Panc1 (cell line): ENCODE data around the gene GLS.

Source experiments
- CTCF ChIP-seq: fragments of 450-650 bp; IDR thresholded peaks from 2 replicates; pipeline ENCODE4 v1.5.1; 2017; ENCODE audit warnings: mild to moderate bottlenecking
- POLR2AphosphoS5 ChIP-seq: IDR thresholded peaks from 2 replicates; pipeline ENCODE4 v1.6.1; 2012; ENCODE audit warnings: mild to moderate bottlenecking, low read depth, low read length, moderate library complexity
- REST ChIP-seq, 2 experiments: IDR thresholded peaks; 2 replicates each; pipeline ENCODE4 v1.6.1; 2011 to 2012; ENCODE audit warnings: low read depth in 2 of 2, control low read depth in 1 of 2, low read length in 1 of 2, mild to moderate bottlenecking in 1 of 2, moderate library complexity in 1 of 2; ENCODE audit not compliant: insufficient read depth in 1 of 2
- SIN3A ChIP-seq: IDR thresholded peaks from 2 replicates; pipeline ENCODE4 v1.6.1; 2012; ENCODE audit warnings: low read depth, mild to moderate bottlenecking, low read length, moderate library complexity, borderline replicate concordance; ENCODE audit not compliant: insufficient read depth
- TCF7L2 ChIP-seq: IDR thresholded peaks from 2 replicates; pipeline ENCODE4 v1.6.1; 2011; ENCODE audit warnings: mild to moderate bottlenecking, low read depth, low read length, inconsistent platforms

GRCh38 chr2:190972213-190972612 lies 91.6 kb downstream of the GLS start:
- TF ChIP-seq CTCF = no peak
- TF ChIP-seq REST (IDR thresholded peaks at IDR 0.05; ENCODE audit: insufficient read depth in 1 of 2, low read depth in 2 of 2, low read length in 1 of 2) = no peak
- TF ChIP-seq POLR2AphosphoS5 = no peak
- TF ChIP-seq TCF7L2 = no peak
- no peak for TF ChIP-seq SIN3A
